ENCODE data around the gene DHX58.

DNA sequence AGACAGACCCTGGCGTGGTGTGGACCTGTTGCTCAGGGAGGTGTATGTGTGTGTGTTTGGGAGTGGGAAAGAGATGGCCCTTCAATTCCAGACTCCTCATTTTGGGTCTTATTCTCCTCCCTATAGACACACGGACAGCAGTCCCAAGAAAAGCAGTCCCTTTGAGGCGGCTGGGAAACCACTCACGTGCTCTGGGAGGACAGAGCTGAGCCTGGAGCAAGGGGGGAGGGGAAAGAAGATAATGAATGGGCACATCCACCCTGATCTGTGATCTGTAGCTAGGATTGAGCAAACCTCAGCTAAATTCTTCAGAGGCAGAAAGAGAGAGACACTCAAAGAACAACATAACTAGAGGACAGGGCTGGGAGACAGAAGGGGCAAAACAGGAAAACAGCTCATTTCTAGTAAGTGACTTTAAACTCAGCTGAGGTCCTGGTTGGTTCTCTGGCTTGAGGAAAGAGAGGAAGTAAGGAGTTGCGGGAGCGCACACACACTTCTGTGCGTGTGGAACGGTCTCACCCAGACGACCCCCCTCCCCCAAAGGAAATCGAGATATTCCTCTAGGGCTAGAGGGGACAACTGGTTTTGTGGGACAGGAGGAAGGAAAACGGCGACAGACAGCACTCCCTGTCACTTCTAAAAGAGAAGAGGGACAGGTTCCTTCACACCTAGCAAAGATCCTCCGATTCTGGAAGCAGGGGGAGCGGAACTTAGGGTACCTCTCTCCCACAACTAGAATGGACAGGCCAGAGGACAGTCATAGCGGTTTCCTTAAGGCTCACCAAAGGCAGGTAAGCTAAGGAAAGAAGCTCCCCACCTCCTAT is 41.6 kb upstream of the DHX58 start:
- no peak for TF ChIP-seq POLR2A (IDR thresholded peaks at IDR 0.05)
- TF ChIP-seq, protein P1, sequence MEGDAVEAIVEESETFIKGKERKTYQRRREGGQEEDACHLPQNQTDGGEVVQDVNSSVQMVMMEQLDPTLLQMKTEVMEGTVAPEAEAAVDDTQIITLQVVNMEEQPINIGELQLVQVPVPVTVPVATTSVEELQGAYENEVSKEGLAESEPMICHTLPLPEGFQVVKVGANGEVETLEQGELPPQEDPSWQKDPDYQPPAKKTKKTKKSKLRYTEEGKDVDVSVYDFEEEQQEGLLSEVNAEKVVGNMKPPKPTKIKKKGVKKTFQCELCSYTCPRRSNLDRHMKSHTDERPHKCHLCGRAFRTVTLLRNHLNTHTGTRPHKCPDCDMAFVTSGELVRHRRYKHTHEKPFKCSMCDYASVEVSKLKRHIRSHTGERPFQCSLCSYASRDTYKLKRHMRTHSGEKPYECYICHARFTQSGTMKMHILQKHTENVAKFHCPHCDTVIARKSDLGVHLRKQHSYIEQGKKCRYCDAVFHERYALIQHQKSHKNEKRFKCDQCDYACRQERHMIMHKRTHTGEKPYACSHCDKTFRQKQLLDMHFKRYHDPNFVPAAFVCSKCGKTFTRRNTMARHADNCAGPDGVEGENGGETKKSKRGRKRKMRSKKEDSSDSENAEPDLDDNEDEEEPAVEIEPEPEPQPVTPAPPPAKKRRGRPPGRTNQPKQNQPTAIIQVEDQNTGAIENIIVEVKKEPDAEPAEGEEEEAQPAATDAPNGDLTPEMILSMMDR (IDR thresholded peaks at IDR 0.05), result no peak
